Transverse colon (tissue), 4 donors: Measurements from ENCODE around the gene JAKMIP3. TPM values are rescaled to one million over a fixed set of nuclear protein-coding genes. Genes with fewer than 3 reads are reported as not detected.

Experiments
- DNase-seq: peaks from one replicate; pipeline ENCODE4 v3.0.0-alpha.2; 2019
- H3K27ac ChIP-seq, 4 donors: fragments of 200-600 bp; sonication (generic); 2 replicates each; pipeline ENCODE4 v1.5.1; 2016 to 2018; ENCODE audit warnings: inconsistent platforms in 4 of 4
- H3K27me3 ChIP-seq: fragments of 200-600 bp; sonication (generic); 2 replicates; pipeline ENCODE4 v1.5.1; 2017; ENCODE audit warnings: inconsistent platforms
- H3K36me3 ChIP-seq, 4 donors: fragments of 200-600 bp; sonication (generic); 2 replicates each; pipeline ENCODE4 v1.5.1; 2017 to 2019; ENCODE audit warnings: inconsistent platforms in 4 of 4
- H3K4me1 ChIP-seq, 4 donors: fragments of 200-600 bp; sonication (generic); 2 replicates each; pipeline ENCODE4 v1.5.1; 2017 to 2020; ENCODE audit warnings: inconsistent platforms in 4 of 4
- H3K4me3 ChIP-seq, 4 donors: fragments of 200-600 bp; sonication (generic); 1 replicate in 1 of 4; 2 replicates in 3 of 4; pipeline versions ENCODE4 v1.5.1 to v1.6.1; 2017 to 2019; ENCODE audit warnings: inconsistent platforms in 4 of 4
- H3K9me3 ChIP-seq, 2 donors: fragments of 200-600 bp; sonication (generic); 2 replicates each; pipeline ENCODE4 v1.5.1; 2017 to 2019; ENCODE audit warnings: inconsistent platforms in 2 of 2
- EP300 ChIP-seq: sonication (generic); formaldehyde crosslinking; IDR thresholded peaks from one replicate; pipeline ENCODE4 v1.6.1; 2017; ENCODE audit warnings: antibody characterized with exemption, low read depth
- POLR2A ChIP-seq: fragments of 450-650 bp; IDR thresholded peaks from one replicate; pipeline ENCODE4 v1.6.1; 2016; ENCODE audit warnings: antibody characterized with exemption, mild to moderate bottlenecking, moderate library complexity
- POLR2AphosphoS5 ChIP-seq, 3 donors: sonication (generic); formaldehyde crosslinking; IDR thresholded peaks; one replicate each; pipeline ENCODE4 v1.6.1; 2016; ENCODE audit warnings: antibody characterized with exemption in 3 of 3
- WGBS, 2 donors: methylation state at CpG; one replicate each; pipeline ENCODE4 v1.1.5; 2018; ENCODE audit warnings: low coverage in 1 of 2; 5-methylcytosine and 5-hydroxymethylcytosine counted together
- in situ Hi-C, 4 donors: fragments of 200-750 bp; cut with MboI; loops; one replicate each; pipeline versions ENCODE4 v1.15.0 to v1.15.1; 2017; ENCODE audit warnings: low sequenced_read_pairs in 3 of 4, low pct_ligation_motif_present in 1 of 4, low pct_unique_long_range_greater_than_20kb in 1 of 4
- intact Hi-C: fragments of 100-400 bp; cut with DNase I; formaldehyde crosslinking; loops from one replicate; pipeline ENCODE4 v1.15.1; 2023; ENCODE audit warnings: low total_unique reads
- total RNA-seq, 4 donors: library from RNA; depleted of rRNA; stranded (reverse); fragments of >200 nt; gene quantifications; one replicate each; pipeline ENCODE4 v1.1.0, GENCODE V29; 2016
- TF ChIP-seq, protein P1 (sequence below), 5 experiments: fragments of 200-600 bp in 3 of 5; fragments of 450-650 bp in 2 of 5; sonication (generic) in 3 of 5; IDR thresholded peaks; 1 replicate in 2 of 5; 2 replicates in 3 of 5; pipeline ENCODE4 v1.5.1; 2016 to 2017; ENCODE audit warnings: antibody characterized with exemption in 5 of 5, inconsistent platforms in 3 of 5, mild to moderate bottlenecking in 2 of 5, moderate library complexity in 1 of 5

Gene JAKMIP3
- total RNA-seq, 4 donors from 2014 or later: 0.14 to 1.1 (median 0.28) TPM

DNA sequence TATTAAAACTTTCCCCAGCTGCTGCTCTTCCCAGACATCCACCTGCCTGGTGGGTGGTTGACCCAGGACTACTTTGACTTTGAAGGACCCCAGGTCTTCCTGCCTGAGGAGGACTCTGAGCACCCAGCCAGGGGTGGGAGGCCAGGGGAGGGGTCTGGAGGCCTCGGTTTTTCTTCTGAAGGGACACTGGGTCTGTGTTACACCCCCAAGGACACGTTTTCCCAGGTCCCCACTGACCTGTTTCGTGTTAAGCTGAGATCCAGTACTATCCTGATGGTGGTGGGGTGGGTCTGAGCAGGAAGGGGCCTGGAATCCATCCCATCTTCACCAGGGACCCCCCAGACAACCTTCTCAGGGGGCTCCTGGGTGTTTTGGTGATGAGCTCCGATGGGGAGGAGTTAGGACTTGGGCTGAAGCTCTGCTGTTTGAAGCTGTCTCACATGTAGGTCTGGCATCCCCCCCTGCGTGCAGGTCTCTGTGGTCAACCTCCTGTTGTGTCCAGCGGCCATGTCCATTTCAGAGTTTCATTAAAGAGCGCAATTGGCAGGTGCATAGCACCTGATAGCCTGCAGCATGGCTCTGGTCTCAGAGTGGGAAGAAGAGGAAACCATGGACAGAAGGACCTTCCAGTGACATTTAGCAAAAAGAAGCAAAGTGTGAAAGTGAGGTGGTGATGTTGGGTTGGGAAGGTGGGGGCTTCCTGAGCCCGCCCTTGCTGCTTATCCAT lies 3.5 kb downstream of the JAKMIP3 start:
- Histone ChIP-seq H3K27me3 (peaks cover 10% of the 10 kb centered on the region), H3K4me3 (no peak overlapping the region), H3K36me3 (no peaks in the 10 kb centered on the region), H3K9me3 (no peaks in the 10 kb centered on the region), H3K27ac (no peak overlapping the region), H3K4me1 (peaks cover 0 to 12% (median 4%) of the 10 kb centered on the region in 4 donors)
- WGBS, 2 donors: 76% methylated on average over 7 of the region's 8 CpGs; no CpG with 5 or more reads in 1 of the 2 donors
- no peak for DNase-seq
- TF ChIP-seq, protein P1, sequence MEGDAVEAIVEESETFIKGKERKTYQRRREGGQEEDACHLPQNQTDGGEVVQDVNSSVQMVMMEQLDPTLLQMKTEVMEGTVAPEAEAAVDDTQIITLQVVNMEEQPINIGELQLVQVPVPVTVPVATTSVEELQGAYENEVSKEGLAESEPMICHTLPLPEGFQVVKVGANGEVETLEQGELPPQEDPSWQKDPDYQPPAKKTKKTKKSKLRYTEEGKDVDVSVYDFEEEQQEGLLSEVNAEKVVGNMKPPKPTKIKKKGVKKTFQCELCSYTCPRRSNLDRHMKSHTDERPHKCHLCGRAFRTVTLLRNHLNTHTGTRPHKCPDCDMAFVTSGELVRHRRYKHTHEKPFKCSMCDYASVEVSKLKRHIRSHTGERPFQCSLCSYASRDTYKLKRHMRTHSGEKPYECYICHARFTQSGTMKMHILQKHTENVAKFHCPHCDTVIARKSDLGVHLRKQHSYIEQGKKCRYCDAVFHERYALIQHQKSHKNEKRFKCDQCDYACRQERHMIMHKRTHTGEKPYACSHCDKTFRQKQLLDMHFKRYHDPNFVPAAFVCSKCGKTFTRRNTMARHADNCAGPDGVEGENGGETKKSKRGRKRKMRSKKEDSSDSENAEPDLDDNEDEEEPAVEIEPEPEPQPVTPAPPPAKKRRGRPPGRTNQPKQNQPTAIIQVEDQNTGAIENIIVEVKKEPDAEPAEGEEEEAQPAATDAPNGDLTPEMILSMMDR (IDR thresholded peaks at IDR 0.05): no peak
- no peak for TF ChIP-seq POLR2A
- TF ChIP-seq POLR2AphosphoS5 (IDR thresholded peaks at IDR 0.05): no peak
- TF ChIP-seq EP300: no peak
- intact Hi-C loops (no loop called here), in situ Hi-C loops (no loop called here)

DNA sequence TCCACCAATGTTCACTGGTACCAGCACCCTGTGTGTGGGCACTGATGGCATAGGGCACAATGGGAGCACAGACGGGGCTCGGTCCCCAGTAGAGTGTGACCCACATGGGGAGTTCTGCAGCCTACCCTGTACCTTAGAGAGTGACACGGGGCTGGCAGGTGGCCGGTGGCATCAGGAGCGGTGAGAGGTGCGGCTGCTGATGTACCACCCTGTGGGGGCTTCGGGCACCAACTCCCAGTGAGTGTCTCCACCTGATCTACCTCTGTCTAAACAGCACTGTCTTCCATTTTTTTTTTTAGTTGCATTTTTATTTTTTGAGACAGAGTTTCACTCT lies 4.1 kb downstream of the JAKMIP3 start:
- intact Hi-C loops (no loop called here), in situ Hi-C loops (no loop called here)
- H3K27ac ChIP-seq: no peak overlapping the region
- no peaks in the 10 kb centered on the region for H3K9me3 ChIP-seq
- no peaks in the 10 kb centered on the region for H3K36me3 ChIP-seq
- H3K4me1 ChIP-seq: peaks cover 0 to 12% (median 4%) of the 10 kb centered on the region in 4 donors
- peaks cover 10% of the 10 kb centered on the region for H3K27me3 ChIP-seq
- no peak for DNase-seq
- no peak overlapping the region for H3K4me3 ChIP-seq
- WGBS, 2 donors: 64% methylated on average over 7 of the region's 7 CpGs; no CpG with 5 or more reads in 1 of the 2 donors
- TF ChIP-seq, protein P1 (IDR thresholded peaks at IDR 0.05): no peak
- no peak for TF ChIP-seq POLR2AphosphoS5 (IDR thresholded peaks at IDR 0.05)
- TF ChIP-seq POLR2A: no peak
- no peak for TF ChIP-seq EP300

DNA sequence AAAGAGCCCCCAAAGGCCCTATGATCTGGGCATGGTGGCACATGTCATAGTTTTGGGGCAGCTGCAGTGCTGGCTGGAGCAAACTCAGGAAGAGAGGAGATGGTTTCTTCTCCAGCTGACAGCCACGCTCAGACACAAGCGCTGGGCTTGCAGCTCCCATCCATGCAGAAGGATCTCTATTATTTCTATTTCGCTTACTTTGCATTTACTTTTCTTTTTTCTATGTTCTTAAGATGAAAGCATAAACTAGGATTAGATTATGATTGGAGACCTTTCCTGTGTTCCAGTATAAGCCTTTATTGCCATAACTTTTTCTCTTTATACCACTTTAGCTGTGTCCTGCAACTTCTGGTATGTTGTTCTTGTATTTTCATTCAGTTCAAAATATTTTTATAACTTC lies 5.0 kb downstream of the JAKMIP3 start:
- Histone ChIP-seq H3K9me3 (no peaks in the 10 kb centered on the region), H3K27ac (no peak overlapping the region), H3K4me1 (peaks cover 0 to 5% (median 1%) of the 10 kb centered on the region in 4 donors), H3K4me3 (no peak overlapping the region), H3K36me3 (no peaks in the 10 kb centered on the region), H3K27me3 (peaks cover 3% of the 10 kb centered on the region)
- in situ Hi-C loops (no loop called here), intact Hi-C loops (no loop called here)
- DNase-seq: no peak
- no peak for TF ChIP-seq EP300
- no peak for TF ChIP-seq POLR2AphosphoS5 (IDR thresholded peaks at IDR 0.05)
- TF ChIP-seq, protein P1 (IDR thresholded peaks at IDR 0.05): no peak
- TF ChIP-seq POLR2A: no peak
- 78 to 80% methylated on average over 3 of the region's 3 CpGs for WGBS, 2 donors

DNA sequence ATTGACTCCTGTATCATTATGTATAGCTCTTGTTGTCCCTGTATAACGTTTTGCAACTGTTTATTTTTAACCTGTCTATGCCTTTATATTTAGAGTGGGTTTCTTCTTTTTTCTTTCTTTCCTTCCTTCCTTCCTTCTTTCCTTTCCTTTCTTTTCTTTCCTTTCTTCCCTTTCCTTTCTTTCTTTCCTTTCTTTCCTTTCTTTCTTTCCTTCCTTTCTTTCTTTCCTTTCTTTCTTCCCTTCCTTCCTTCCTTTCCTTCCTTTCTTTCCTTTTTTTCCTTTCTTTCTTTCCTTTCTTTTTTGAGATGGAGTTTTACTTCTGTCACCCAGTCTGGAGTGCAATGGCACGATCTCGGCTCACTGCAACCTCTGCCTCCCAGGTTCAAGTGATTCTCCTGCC lies 5.9 kb downstream of the JAKMIP3 start:
- intact Hi-C loops (no loop called here), in situ Hi-C loops (no loop called here)
- H3K36me3 ChIP-seq: no peaks in the 10 kb centered on the region
- no peak overlapping the region for H3K27ac ChIP-seq
- no peaks in the 10 kb centered on the region for H3K9me3 ChIP-seq
- WGBS, 2 donors: 61 to 83% methylated on average over 3 of the region's 3 CpGs
- H3K4me1 ChIP-seq: no peaks in the 10 kb centered on the region
- no peak overlapping the region for H3K4me3 ChIP-seq
- DNase-seq: no peak
- TF ChIP-seq POLR2AphosphoS5 (IDR thresholded peaks at IDR 0.05): no peak
- TF ChIP-seq EP300: no peak
- no peak for TF ChIP-seq POLR2A
- TF ChIP-seq, protein P1 (IDR thresholded peaks at IDR 0.05): no peak
- H3K27me3 ChIP-seq: peaks cover 3% of the 10 kb centered on the region
